ENCODE data around the gene SLC9C1.
A peak's percentile ranks its signal among the peaks of the same experiment; 100 is the strongest.

SLC9C1 gene

DNA sequence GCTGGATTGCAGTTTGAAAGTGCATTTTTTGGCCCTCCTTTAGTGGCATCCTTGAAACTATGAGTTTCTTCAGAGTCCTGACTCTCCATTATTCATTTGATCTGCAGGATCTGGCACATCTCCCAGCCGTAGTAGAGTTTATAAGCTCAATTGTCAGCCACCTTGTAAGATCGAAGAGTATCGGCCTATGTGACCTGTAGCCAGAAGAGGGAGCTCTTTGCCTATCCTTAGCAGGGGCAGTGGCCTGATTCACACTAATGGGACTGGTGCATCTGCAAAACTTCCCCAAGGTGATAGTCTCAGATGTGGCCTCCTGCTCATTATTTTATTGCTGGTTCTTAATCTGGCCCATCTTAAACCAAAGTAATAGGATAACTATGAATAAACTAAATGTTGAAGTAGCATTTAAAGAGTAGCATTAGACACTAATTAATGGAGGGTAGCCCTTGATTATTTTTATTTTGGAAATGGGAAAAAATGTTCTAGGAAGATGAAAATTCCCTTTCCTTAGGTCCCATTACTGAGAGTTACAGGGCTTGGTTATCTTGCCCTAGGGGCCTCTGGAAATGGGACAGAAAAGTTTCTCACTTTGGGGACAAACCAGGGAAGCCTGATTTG is 182.1 kb downstream of the SLC9C1 start:
- DNase-seq (ENCODE audit: low read depth, low spot score), result peak; percentile 67
- TF ChIP-seq, protein P1, sequence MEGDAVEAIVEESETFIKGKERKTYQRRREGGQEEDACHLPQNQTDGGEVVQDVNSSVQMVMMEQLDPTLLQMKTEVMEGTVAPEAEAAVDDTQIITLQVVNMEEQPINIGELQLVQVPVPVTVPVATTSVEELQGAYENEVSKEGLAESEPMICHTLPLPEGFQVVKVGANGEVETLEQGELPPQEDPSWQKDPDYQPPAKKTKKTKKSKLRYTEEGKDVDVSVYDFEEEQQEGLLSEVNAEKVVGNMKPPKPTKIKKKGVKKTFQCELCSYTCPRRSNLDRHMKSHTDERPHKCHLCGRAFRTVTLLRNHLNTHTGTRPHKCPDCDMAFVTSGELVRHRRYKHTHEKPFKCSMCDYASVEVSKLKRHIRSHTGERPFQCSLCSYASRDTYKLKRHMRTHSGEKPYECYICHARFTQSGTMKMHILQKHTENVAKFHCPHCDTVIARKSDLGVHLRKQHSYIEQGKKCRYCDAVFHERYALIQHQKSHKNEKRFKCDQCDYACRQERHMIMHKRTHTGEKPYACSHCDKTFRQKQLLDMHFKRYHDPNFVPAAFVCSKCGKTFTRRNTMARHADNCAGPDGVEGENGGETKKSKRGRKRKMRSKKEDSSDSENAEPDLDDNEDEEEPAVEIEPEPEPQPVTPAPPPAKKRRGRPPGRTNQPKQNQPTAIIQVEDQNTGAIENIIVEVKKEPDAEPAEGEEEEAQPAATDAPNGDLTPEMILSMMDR (IDR thresholded peaks at IDR 0.05; ENCODE audit: low read depth, low read length), result peak; percentile 82
- H3K4me3 ChIP-seq (ENCODE audit: low read depth, low read length), result no peak overlapping the region
- in situ Hi-C loops (cut with HindIII; ENCODE audit: low sequenced_read_pairs), result no loop called here

DNA sequence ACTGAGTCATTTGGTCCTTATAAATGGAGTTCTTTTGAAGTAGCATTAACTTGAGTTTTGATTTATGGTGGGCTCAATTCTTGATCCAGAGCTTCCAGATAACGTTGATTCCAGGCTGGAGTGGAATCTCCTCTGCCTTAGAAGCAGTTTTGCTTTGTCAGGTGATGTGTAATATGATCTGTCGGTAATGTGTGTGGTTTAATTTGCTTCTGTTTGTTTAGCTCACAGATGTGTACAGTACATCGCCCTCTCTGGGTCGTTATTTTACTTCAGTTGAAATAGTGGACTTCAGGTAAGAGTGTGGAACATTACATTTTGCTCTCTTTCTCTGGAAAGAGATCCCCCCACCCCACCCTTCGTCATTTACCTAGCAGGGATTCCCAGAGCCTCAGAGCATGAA is 184.7 kb downstream of the SLC9C1 start:
- in situ Hi-C loops (cut with HindIII; ENCODE audit: low sequenced_read_pairs), result no loop called here
- DNase-seq (ENCODE audit: low read depth, low spot score), result no peak
- TF ChIP-seq, protein P1 (IDR thresholded peaks at IDR 0.05; ENCODE audit: low read depth, low read length), result no peak
- H3K4me3 ChIP-seq (ENCODE audit: low read depth, low read length), result no peak overlapping the region

DNA sequence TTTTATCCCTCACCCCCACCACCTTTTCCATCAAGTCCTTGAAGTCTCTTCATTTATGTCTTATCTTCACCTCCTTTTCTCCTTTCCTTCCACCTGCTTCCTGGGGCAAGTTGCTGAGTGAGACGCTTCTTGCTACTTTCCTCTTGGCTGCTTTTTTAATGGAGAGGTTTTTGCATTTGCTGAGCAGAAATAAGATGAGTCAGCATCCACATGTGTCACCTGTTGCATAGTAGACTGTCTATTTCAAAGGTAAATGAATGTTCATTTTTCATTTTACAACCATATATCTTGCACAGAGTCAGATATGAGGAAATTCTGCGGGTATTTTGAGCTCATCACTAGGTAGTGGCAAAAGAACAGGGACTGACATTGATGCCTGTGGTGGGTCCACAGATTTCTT is 189.2 kb downstream of the SLC9C1 start:
- TF ChIP-seq, protein P1 (IDR thresholded peaks at IDR 0.05; ENCODE audit: low read depth, low read length), result no peak
- DNase-seq (ENCODE audit: low read depth, low spot score), result no peak
- in situ Hi-C loops (cut with HindIII; ENCODE audit: low sequenced_read_pairs), result no loop called here
- H3K4me3 ChIP-seq (ENCODE audit: low read depth, low read length), result no peak overlapping the region

DNA sequence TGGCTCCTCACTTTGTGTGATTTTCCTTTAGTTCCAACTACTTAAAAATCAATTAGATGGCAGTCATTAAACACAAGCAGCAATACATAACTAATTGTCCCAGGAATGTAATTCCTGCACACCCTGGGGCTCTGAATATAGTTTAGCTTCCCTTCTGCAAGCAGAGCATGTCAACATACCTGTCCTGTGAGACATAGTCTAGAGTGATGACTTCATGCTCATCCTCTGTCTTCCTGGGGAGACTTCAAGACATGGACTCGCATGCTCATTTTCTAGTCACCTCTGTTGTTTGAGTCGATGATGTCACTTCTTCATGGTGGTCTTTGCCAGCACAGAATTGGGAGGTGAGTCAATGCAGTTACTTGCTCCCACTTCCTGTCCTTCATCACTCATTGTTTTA is 192.1 kb downstream of the SLC9C1 start:
- peak; percentile 83 for DNase-seq (ENCODE audit: low read depth, low spot score)
- in situ Hi-C loops (cut with HindIII; ENCODE audit: low sequenced_read_pairs), result no loop called here
- H3K4me3 ChIP-seq (ENCODE audit: low read depth, low read length), result no peak overlapping the region
- TF ChIP-seq, protein P1 (IDR thresholded peaks at IDR 0.05; ENCODE audit: low read depth, low read length), result no peak

DNA sequence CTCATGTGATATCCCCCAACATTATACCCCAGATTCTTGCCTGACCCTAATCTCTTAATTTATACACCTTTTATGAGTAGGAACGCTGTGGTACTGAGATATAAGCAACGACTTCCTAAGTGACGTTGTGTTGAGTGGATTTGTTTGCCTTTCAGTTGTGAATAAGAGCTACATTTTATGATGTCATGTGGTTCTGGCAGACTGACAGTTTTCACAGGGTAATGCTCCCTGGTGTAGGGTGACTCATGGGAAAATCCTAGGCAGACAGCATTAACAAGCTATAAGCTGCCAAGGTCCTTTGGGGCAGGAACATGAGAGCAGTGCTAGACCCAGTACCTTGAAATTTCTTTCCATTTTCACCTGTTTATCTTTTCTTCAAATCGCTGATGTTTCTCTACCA is 196.6 kb downstream of the SLC9C1 start:
- H3K4me3 ChIP-seq (ENCODE audit: low read depth, low read length), result no peak overlapping the region
- peak; percentile 99 for DNase-seq (ENCODE audit: low read depth, low spot score)
- TF ChIP-seq, protein P1 (IDR thresholded peaks at IDR 0.05; ENCODE audit: low read depth, low read length), result no peak
- in situ Hi-C loops (cut with HindIII; ENCODE audit: low sequenced_read_pairs), result no loop called here

DNA sequence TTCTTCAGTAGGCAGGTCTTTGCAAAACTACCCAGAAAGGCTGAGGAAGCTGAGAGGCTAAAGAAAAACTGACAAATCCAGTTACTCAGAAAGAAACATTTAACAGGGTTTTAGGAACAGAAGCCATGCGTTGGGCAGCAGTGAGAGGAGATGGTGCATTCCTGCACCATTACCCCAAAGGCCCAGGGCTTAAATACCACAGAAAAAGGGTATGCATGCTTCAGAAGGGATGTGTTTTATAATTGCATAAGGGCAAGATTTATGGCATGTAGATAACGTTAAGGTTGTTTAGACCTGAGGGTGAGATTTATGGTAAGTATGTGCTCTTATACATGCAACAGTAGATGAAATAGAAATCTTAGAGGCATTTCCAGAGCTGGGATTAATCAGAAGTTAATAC is 197.8 kb downstream of the SLC9C1 start:
- TF ChIP-seq, protein P1 (IDR thresholded peaks at IDR 0.05; ENCODE audit: low read depth, low read length), result no peak
- DNase-seq (ENCODE audit: low read depth, low spot score), result no peak
- H3K4me3 ChIP-seq (ENCODE audit: low read depth, low read length), result no peak overlapping the region
- in situ Hi-C loops (cut with HindIII; ENCODE audit: low sequenced_read_pairs), result no loop called here
